Stimulated activated CD8-positive, alpha-beta memory T cell treated with anti-CD3 and anti-CD28 coated beads, Interleukin-7, amount 100 ng/mL, for 1 hour (primary cell): ENCODE data around the gene GLI2.

ENCODE experiments used
- DNase-seq, 2 donors: peaks; one replicate each; pipeline ENCODE4 v3.0.0-alpha.2; 2020; ENCODE audit warnings: low read depth in 2 of 2

Gene GLI2

DNA sequence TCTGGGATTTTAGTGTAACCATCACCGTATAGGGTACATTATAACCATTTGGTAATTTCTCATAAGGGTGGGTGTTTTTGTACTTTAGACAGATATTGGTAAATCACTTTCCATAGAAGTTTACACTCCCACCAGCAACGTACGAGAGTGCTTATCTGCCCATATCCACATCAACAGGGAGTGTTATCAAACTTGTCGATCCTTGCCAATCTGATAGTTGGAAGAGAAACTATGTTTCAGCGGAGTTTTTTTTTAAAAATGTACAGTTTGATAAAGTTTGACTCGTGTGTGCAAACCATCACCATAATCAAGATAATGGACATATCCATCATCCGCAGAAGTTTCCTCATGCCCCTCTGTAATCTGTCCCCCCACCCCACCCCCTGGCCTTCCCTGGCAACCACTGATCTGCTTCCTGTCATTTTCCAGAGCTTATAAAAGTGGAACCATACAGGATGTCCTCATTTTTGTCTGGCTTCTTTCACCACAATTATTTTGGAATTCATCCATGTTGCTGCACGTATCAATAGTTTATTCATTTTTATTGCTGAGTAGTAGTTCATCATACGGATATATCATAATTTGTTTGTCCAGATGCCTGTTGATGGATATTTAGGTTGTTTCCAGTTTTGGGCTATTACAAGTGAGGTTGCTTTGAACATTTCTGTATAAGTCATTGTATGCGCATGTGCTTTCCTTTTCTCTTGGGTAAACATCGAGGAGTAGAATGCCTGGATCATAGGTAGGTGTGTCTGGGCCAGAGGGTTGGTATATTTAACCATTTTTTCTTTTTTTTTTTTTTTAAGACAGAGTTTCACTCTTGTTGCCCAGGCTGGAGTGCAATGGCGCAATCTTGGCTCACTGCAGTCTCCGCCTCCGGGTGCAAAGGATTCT lies 18.6 kb downstream of the GLI2 start:
- no peak for DNase-seq

DNA sequence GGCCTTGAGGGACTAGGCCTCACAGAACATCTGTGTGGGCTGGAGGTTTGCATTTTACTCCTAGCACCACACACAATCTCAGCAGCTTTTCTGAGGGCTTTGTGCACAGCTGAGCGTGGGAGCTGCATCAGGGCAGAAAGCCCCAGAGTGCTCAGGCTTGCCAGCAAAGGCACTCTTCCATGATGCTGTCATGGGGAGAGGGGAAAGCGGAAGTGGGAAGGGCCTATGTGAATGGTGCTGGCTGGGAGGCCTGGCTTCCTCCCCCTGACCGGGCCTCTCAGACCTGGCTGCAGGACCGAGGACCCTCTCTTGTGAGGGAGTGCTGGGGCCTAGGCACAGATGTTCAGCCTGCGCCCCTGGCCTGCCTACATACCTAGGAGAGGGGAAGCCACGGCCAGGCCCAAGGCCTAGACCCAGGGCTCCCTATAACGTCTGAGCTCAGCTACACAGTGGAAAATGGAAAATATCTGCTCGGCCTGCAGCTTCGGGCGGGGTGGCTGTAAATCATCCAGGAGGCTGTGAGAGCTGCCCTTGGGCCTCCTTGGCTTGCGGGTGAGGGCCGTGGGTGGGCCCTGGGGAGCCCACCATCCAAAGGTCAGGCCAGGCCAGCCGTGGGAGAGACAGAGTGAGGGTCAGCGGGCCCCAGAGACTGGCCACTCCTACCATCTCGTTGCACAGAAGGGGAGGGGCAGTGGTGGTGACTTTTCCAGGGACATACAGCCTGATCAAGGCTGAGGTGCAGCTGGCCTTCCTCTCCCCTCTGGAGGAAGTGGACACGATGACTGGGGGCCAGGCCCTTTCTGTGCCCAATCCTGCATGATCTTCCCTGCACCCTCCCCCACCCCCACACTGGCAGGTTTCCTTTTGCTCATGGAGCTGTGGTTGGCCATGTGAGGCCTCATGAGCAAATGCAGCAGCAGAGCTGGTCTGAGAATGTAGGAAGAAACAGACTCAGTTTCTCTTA lies 22.8 kb downstream of the GLI2 start:
- no peak for DNase-seq

GRCh38 chr2:120759543-120760331 lies 24.1 kb downstream of the GLI2 start:
- no peak for DNase-seq

DNA sequence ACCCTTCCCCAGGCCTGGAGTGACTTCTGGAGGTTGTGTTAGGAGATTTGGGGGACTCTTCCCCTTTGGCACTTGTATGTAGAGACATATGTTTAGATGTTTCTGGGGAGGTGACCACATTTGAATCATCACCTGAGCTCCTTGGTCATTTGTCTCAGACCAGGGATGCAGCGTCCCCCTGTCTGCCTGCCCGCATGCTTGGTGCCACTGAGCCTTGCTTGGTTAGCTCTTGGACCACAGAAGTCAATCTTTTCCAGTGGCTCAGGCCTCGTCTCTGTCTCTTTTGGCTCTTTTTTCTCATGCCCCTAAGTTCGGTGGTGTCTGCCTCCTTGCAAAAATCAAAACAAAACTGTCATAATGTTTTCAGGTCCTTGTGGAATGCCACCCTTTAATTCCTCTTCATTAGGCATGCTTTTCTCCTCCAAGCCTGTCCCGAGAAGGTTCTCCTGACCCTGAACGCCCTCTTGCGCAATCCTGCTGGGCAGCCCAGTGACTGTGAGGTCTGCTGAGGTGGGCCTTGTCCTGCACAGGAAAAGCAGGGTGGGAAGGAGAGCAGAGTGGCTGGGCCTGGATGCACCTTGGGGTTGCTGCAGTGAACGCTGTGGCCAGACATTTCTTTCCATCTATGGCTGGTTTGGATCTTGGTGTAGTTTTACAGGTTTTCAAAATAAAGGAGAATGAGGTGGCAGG lies 24.9 kb downstream of the GLI2 start:
- DNase-seq: no peak

DNA sequence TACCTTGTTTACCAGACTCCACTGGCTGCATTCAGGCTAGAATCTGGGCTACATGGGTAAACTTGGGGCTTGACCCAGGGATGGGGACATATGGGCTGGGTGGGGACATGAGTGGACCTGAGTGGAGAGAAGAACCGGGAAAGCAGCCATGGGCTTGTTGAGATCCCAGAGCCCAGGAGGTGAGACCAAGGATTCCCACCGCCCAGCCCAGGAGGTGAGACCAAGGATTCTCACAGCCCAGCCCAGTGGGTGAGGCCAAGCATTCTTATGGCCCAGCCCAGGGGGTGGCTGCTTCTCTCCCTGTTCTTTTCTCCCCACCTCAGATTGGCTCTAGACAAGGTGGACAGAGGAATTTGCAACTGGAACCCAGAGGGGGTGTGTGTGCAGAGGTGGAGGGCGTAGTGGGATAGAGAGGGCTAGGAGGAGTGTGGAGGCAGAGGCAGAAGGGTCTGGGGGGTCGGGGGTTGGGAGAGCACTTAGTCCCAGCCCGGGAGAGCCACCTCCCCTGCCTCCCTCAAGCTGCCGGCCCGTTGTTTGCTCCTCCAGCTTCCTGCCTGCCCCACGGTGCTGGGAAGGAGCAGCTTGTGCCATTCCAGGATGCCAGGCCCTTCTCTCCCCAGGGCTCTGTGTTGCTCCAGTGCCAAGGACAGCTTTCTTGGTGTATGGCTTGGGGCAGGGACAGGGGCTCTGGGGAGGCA lies 25.6 kb downstream of the GLI2 start:
- no peak for DNase-seq

- DNase-seq: no peak
These were observed 26.2 kb downstream of the GLI2 start for GRCh38 chr2:120761911-120762310.

GRCh38 chr2:120762341-120763061 lies 26.8 kb downstream of the GLI2 start:
- no peak for DNase-seq

DNA sequence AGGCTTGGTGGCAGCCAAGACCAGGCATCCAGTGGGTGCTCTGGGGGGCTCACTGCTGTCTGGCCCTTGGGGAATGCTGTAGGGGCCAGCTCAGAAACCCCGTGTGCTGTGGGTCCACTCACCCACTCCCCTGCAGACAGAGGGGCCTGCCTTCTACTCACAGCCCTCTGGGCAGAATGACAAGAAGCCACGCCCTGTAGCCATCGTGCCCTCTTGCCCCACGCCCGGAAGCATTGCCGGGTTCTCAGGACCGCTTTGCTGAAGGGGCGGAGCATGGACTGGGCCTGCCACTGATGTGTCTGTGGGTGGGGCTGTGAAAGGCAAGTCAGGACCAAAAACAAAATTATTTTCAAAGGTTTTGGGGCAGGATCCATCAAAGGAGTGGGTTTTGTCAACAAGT lies 27.8 kb downstream of the GLI2 start:
- DNase-seq: no peak

DNA sequence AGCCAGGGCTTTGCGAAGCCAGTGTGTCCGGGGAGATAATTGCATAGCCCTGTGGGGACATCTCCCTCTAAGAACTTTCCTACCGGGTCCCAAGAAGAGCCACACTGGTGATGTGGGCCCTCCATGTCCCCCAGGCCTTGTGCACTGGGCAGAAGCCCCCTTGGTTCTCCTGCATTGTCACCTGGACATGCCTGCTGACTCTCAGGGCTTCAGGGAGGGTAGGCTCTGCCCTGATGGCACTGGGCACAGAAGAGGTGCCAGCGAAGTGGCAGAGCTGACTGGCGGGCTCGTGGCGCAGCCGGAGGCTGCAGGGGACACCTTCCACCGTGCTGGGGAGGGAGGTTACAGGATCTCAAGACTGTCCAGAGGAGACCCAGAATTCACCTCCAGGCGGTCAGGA lies 28.3 kb downstream of the GLI2 start:
- no peak for DNase-seq

DNA sequence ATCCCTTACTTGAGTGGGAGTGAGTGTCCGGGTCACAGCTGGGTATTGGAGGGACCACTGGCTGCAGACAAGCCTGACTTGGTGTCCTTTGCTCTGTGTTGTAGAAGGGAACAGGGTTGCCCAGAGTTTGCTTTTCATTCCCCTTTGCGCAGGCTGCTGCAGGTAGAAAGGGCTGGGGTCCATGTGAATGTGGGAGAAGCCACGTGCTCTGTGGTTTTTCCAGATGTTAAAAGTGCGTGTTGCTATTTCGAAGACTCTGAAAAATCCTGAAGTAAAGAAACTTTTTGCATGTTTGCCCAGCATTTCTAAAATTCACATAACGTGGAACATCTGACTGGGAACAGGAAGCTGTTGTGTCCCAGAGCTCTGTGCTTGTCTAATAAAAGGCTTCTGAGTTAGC lies 28.8 kb downstream of the GLI2 start:
- DNase-seq: no peak

DNA sequence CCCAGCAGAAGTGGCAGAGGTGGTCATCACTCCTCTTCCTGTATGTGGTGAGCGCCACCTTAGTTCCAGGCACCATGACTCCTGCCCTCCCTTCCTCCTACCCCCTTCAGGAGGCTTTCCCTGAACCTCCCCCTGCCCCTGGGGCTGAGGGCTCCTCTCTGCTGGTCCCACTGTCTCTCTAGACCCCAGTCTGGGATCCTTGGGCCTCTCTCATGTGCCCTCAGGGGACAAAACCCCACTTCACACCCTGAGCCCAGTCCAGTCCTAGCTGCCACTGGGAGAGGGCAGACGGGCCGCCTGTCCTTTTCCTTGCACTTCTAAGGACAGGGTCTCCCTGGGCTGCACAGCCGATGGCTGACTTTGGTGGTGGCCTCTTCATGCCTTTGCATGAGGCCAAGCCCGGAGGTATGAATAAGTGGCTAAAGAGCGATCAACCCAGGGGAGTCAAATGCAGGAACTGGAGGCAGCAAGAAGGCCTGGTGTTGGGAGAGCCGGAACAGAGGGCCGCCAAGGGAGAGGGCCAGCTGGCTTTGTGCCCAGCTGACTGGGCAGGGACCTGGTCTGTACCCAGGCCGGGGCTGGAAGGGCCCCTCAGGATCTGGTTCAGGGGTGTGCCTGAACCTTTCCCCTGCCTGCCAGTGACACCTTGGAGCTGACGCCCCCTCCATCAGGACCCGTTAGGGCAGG lies 29.5 kb downstream of the GLI2 start:
- DNase-seq: no peak

DNA sequence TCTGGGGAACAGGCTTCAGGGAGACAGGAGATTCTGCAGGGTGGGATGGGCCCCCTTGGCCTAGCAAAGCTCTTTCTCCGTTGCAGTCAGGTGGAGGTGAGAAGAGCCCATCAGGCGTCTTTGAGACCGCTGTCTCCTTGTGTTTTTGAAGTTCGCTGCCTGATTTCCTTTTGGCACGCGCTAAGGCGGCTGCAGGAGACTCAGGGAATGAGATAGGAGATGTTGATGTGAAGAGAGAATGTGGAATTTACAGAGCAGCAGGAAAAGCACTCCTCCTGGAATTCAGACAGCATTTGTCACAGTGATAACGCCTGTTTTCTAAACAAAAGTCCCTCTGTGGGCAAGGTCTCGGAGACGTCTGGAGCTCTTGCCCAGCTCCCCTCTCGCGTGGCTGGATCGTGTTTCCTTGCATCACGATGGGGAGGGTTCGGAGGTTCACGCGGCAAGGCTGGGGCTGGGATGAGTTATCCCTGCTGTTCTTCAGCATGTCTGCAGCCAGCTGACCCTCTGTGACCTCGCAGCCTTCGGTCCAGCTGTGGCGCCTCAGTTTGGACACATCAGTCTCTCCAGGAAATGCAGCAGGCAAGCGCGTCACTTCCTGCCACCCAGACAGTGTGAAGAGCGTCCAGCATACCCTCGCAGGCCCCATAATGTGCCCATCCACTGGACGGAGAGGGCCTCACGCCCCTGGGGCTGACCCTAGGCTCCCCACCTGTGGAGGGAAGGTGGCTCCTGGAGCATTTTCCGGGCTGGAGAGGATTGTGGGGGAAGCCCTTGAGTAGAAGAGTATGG lies 30.2 kb downstream of the GLI2 start:
- DNase-seq: no peak

GRCh38 chr2:120766470-120767351 lies 31.0 kb downstream of the GLI2 start:
- no peak for DNase-seq

GRCh38 chr2:120767486-120768005 lies 31.9 kb downstream of the GLI2 start:
- no peak for DNase-seq

GRCh38 chr2:120768112-120769048 lies 32.7 kb downstream of the GLI2 start:
- no peak for DNase-seq
